Fibroblast of gingiva (primary cell): ENCODE measurements around the gene MLN.

ENCODE experiments used
- DNase-seq: peaks from one replicate; pipeline ENCODE4 v3.0.0-alpha.2; 2011; ENCODE audit warnings: low read depth

MLN gene

DNA sequence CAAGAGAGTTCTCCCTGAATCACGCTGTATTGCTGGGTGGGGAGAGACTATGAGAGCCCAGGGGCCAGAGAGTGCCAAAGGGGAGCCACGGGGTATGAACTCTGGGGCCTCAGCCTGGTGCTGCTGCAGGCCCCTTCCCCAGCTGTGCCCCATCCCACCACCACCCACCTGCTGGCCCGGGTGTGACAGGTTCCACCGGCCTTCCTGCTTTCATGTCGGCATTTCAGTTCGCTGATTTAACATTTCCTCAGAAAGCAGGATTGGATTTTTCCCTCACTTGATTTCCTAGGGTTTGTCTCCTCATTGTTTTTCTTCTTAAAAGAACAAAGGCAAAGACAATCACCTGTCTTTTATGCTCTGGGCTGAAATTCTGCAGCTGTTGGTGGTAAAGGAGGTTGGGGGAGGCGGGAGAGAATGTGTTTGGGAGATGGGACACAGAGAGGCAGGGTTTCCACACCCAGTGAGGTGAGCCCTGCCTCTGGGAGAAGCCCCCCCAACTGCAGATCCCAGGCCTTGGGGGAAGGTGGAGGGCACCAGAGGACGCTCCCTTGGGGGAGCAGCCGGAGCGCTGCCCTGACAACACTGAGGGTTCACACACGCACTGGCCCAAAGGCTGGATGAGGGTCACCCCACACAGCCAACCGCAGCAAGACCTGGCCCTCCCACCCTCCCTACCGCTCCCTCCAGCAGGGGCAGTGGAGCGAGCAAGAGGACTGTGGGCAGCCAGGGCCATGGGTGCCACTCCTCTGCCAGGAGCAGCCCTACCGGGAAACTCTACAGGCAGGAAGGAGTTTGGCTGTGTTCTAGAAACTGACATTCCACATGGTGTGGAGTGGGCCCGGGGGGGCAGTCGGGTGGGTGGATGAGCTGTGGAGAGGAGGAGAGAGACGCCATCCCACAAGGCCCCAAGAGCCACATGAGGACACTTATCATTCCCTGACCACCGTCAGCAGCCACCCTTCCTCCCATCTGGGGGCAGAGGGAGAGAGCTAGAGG, 10.5 kb upstream of the MLN start:
- DNase-seq, result no peak

DNA sequence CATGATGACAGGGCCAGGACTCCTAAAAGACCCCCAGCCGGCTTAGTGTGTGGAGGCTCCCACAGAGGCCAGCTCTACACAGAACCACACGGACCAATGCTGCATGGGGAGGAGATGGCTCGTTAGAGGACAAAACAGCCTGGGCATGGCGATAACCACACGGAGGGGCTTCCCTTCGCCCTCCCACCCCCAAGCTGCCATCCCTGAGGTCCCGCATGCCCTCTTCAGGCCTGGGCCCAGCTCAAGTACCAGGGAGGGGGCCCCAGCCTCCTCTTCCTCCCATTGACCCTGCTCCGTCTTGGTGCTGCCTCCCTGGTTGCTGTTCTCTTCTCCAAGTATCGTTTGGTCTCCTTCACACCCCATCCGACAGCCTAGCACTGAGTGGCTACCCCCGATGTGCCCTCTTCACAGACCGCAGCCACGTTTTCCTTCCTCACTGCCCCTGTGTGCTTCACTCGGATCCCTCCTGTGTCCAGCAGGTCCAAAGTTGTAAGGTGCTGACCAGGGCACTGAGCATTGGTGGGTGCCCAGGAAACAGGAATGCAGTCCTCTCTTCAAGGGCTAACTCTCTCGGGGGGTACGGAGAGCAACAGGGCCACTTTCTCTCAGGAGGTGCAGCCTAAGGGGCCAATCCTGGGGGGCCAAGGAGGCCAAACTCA, 9.6 kb upstream of the MLN start:
- no peak for DNase-seq

DNA sequence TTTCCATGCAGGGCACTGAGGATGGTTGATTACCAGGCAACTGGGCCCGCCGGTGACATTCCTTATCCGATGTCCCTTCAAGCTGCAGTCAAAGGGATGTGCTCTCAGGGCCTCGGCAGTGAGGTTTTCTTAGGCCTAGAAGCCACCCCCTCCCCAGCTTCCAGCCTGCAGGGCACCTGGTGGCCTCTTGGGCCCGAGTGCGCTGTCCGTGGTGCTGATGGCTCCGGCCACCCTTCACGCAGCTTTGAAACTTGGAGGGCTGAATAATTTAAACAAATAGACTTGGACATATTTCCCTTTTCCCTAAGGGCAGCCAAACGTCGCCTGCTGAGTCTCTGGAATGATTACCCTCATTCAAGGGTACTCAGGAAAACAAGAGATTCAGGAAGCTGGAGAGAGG, 8.9 kb upstream of the MLN start:
- peak; percentile 26 for DNase-seq

DNA sequence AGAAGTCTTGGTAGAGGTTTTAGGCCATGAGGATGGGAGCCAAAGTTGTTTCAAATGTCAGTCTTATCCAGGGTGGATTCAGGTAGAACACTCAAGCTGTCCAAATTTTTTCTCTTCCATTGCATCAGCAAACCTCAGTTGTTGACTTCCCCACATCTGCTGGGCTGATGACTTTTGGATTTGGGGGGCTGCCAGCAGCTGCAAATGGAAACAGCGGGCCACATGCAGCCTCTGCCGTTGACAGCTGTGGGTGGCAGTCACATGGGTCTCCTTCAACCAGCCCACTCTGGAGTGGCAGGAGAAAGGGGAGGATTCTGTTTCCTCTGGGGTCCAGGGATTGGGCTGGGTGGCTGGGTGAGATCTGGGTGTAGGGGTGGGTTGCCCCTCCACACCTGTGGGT, 5.8 kb upstream of the MLN start:
- DNase-seq, result no peak

DNA sequence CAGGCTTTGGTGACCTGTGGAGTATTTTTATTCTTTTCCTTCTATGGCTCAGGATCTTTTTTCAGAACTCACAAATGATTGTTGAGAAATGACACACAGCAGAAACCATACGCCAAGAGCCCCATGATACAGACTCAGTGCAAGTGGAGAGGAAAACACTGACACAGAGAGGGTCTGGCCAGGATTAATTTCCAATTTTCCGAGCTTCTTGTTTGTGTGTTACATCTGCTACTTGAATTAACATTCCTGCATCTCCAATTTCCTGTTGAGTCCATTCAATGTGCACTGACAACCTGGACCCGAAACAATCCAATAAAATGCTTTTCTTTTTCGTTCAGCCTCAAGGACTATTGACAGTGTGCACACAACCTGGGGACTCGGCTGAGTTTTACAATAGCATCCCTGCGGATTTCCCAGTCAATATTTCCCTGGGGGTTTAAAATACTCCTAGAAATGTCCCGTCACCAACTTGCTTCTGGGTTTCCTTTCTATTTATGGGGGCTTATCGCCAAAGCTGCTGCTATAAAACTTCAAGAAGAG, 4.9 kb upstream of the MLN start:
- no peak for DNase-seq

DNA sequence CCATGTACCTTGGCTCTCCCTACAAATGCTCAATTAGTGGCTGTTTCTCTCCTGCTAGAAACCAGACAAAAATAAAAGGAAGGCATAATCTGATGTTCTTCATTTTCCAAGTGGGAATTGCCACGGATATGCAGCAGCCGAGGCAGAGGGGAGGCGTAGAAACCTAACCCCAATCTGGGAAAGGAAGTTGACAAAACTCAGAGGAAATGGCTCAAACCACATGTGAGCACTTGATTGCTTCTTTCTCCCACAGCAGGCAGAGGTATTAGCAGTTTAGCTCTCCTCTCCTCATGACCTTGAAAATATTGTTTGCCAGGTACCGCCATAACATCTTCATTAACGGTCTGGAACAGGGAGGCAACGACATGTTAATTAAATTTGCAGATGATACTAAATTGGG, 3.8 kb upstream of the MLN start:
- DNase-seq, result no peak

DNA sequence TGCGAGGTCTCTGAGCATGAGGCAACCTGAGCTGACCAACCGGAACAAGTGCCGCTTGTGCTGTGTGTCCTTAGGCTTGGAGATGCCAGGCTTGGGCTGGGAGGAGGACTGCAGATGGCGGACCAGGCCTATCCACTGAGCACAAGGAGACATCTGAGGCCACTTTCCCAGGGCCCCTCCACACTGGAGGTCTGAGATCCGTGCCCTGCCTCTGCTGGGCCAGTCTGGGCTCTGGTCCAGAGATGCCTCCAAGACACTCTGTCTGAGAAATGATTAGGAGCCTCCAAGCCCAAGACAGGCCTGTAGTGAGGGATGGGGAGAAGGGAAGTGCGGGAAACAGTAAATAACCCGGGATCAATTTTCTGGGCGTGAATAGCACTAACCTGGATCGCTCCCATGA, 3.0 kb upstream of the MLN start:
- no peak for DNase-seq

DNA sequence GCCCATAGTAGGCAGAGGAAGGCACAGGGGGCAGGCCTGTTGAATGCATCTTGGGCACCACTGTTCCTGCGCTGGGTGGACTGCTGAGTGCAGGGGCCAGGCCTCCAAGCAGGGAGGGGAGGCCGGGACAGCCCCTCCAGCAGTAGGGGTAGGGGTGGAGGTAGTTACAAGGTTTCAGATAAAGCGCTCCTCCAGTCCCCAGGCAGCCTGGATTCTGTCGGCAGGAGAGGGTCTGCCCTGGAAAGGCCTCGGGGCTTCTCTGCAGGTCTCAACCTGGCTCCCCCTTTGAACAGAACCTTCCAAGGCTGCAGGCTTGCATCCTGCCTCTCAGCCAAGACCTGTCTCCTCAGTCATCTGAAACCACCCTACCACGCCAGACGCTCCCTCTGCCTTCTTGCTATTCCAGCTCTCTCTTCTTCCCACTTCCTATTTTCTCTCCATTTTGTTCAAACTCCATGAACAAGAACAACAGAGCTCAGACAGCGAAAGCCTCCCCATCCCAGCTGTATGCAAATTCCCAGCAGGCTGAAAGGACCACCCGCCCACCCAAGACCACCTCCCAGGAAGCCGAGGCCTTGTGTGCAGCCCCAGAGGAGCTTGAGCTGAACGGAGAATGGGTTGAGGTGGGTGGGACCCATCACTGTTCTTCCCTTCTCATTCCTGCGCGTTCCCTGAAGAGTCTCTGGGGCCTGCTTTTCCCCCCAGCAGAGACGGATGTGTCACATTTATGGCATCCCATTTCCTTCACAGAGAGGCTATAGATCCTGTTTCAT, 1.4 kb downstream of the MLN start:
- no peak for DNase-seq

DNA sequence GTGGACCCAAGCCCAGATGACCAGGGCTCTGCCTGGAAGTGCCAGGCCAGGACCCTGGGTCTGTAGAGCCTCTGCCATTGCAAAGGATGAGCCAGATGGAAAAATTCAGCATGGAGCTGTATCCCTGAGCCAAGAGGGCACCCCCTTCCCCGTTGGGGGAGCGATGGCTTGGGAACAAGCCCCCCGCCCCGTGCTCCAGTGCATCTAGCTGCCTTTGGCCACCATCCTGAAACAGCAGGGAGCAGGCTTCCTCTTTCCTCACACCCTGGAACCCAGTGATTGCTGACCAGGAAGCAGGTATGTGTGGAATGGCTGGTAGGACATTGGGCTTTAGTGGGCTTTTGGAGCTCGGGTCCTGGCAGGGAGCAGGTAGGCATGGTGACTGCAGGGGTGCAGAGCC, 2.2 kb downstream of the MLN start:
- no peak for DNase-seq

DNA sequence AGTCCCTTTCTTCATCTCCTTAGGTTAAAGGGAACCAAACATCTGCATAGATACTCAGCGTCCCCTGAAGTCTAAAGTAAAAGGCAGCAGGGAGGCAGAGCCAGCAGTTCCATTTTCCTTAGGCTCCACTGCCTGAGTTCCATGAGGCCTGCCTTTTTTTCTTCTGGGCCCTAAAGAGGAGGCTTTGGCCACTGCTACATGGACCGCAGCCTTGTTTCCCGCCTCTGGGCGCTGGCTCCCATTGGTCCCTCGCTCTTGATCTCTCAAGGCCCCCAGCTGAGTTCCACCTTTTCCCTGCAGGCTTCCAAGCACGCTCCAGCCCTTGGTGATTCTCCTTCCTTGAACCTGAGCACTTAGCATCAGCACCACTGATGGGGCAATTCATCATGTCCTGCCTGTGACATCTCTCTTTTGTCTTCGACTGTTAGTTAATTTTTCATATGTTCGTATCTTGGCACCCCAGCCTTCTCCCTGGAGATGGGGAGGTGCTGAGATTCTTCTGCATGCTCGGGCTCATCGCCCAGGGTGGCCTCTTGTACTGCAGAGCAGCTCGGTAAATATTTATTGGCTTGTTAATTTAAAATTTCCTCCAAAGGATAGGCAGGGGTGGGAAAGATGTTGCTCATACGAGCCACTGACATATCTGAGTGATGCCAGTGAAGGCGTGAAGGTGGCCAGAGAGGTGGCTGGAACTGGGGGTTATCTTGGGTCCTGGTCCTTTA, 3.4 kb downstream of the MLN start:
- DNase-seq, result no peak

DNA sequence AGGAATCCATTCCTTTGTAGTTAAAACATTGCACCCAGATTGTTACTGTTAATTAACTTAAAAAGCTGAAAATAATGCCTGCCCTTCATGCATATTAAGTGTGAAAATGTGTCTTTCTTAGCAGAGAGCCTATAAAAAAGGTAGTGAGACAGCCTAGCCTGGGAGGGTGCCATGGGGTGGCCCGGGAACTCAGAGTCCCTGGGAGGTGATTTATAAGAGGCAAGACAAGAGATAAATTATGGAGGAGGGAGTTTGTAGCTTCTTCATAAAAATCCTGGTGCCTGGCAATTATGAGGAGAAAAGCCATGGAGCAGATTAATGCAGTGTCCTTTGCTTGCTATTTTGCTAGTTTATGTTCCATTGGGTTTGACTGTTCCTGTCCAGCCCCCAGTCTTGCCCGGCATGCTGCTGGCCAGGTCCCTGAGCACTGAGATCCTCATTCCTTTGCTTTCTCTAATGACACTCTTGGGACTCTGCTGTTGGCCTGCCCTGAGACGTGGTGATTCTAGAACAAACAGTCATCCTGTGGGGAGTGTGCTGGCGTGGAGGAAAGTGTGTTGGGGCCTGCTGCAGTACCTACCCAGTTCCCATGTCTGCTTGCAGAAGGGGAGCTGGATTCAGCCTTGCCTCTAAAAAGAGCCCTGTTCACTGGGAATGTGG, 4.2 kb downstream of the MLN start:
- DNase-seq, result no peak

DNA sequence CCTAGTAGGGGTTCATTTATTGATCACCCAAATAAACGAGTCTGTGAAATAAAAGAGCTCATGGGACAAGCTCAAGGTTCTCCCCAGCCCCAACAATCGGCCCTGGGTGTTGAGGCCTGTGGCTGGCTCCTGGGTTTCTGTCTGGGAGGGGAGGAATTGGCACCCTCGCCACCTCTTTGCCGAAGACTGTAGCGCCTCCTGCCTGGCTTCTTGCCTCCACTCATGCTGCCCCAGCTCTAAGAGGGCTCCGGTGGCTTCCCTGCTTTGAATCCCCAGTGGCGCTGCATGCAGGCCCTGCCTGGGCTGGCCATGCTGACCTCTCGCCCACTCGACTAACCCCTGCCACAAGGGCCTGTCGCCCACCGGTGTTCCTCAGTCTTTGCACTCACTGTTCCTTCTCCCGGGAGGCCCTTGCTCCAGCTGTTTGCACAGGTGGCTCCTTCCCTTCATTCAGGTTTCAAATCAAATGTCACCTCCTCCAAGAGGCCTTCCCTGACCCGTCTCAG, 5.4 kb downstream of the MLN start:
- DNase-seq, result no peak

DNA sequence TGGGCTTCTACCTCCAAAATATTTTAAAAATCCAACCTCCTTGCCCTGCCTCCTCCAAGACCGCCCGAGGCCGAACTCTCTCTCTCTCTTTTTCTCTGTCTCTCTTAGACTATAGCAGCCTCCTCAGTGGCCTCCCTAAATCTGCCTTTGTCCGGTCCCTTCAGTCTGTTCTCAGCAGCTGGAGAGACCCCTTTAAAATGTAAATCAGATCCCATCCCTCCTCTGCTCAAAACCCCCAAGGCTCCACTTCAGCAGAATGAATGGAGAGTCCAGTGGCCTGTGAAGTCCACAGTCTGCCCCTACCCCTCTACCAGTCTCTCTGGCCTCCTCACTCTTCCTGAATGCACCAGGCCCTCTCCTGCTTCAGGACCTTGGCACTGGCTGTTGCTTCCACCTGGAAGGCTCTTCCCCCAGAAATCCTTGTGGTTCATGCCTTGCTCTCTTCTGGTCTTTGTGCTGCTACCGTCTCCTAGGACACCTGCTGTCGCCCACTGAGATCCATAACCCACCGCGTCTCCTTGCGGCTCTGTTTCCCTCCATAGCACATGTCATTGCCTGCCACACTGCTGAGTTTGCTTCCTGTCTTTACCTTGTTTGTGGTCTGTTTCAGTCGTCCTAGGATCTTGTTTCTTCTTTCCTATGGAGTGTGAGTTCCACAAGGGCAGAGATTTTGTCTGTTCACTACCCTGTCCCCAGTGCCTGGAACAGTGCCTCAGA, 6.0 kb downstream of the MLN start:
- no peak for DNase-seq

DNA sequence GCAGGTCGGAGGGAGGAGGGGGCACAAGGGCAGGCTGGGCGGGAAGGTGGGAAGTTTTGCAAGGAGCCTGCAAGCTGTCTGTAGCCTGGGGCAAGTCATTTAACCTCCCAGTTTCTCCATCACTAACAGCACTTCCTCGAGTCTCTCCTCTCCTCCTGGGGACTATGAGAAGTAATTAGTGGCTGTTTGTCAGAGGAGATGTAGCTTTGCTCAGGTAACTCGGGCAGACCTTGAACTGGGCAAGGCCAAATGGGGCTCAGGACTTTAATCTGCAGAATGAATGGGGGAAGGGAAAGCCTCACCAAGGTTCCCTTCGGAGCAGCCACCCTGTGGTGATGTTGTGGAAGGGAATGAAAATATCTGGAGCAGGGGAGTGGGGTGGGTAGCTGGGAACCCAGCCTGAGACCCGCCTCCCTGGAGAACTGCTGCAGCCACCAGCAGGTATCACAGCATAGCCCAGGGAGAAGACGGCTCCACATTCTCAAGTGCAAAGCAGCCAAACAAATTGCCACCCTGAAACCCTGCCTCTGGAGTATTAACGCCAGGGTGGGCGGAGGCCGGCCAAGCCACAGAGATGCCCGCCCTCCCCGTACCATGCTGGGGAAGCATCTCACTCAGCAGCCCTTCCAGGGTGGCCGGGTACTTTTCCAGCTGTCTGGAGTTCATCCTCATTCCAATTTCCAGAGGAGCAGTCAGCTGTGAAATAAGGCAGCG, 8.7 kb downstream of the MLN start:
- DNase-seq, result no peak

DNA sequence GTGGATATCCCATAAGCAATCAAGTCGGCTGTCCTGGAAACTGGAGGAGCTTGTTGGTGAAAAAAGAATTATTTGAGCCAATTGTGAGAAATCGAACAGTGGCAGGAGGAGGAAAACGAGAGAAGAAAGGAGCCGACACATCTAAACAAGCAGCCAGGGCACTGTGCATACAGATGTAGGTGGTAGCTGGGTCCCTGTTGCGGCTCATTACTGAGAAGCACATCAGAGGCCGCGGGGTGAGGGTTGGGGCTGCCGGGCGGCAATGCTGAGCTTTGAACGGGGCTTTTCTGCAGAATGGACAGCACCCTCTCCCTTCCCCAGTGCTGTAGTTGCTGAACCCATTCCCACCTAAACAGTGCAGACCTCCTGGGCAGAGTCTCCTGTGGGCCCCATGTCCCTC, 10.8 kb downstream of the MLN start:
- DNase-seq, result no peak

DNA sequence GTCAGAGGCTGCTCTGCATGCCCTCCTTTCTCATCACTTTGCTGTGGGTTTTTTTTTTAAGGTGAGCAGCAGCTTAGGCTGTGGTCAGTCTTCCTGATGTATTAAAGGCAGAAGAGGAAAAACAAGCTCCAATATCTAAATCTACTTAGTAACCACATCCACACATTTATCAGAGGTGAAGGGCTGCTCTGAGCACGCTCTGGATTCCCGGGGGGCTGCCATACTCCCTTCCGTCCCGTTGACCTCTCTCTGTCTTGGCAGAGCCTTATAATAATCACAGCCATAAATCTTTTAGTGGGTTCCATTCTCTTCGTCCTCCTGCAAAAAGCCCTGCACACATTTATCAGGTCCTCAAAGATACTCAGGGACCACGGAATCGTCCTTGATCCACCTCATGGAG, 12.2 kb downstream of the MLN start:
- DNase-seq, result no peak

DNA sequence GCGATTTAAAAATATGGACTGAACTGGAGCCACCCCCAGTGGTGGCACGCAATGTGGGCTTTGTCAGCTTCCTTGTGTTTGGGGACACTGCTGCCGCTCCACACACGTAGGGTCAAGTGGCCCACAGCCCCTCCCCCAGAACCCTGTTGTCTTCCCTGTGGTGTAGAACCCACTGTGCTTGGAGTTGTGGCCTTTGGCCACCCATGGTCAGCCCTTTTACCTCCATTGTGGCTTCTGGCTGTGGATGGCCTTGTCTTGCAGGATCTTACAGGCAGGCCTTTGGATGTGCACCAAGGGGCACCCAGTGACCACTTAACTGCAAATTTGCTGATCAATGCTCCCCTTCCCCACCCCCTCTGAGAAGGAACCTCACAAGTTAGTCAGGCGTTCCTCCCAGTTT, 12.9 kb downstream of the MLN start:
- no peak for DNase-seq

DNA sequence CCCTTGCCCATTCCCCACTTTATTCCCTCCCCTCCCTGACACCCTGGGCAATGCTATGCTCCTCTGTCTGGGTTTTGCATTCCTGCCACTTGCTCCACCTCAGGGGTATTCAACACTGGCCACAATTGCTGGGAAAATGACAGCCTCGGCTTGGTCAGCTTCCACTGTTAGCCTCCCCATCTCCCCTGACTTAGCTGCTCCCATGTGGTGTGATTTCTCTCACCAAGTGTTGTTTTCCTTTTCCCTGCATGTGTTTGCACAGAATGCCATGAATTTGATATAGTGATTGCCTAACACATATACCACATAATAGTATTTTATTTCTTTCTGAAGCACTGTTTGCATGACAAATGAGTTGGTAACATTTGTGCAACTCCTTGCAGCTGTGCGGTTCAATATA, 13.4 kb downstream of the MLN start:
- peak; percentile 85 for DNase-seq

DNA sequence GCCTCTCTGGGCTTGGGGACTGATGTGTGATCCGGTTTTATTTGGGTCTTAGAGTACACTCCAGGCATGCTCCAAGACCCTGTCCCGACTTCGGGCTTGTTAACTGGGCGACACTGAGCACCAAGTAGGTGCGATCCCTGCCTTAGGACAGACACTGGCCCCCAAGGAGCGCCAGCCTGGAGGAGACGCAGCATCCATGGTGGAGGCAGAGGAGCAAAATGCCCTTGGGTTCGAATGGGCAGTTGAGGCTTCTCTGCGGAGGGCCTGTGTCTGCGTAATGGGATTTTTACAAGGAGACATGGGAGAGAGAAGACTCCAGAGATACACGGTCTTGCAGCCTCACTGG, 14.3 kb downstream of the MLN start:
- DNase-seq, result no peak
